ENCODE measurements around the gene FANCB.

Gene FANCB

GRCh38 chrX:14801136-14801535 lies 71.7 kb downstream of the FANCB start:
- no peaks in the 10 kb centered on the region for H3K4me1 ChIP-seq (ENCODE audit: control insufficient read depth, insufficient read depth, low read length)
- DNase-seq (ENCODE audit: low read depth, low spot score), result no peak
- H3K27me3 ChIP-seq (ENCODE audit: control insufficient read depth, insufficient read depth, low read length), result no peaks in the 10 kb centered on the region
- H3K9me3 ChIP-seq (ENCODE audit: control insufficient read depth, insufficient read depth, low read length), result no peaks in the 10 kb centered on the region
- H3K27ac ChIP-seq (ENCODE audit: low read length), result no peak overlapping the region
- no CpG with 5 or more reads among the region's 2 CpGs for WGBS (ENCODE audit: insufficient coverage, insufficient read length)
- no peaks in the 10 kb centered on the region for H3K36me3 ChIP-seq (ENCODE audit: control insufficient read depth, insufficient read depth, low read length)
- H3K4me3 ChIP-seq (ENCODE audit: low read length), result no peak overlapping the region

- H3K4me3 ChIP-seq (ENCODE audit: low read length), result no peak overlapping the region
- no peaks in the 10 kb centered on the region for H3K27me3 ChIP-seq (ENCODE audit: control insufficient read depth, insufficient read depth, low read length)
- no CpG with 5 or more reads among the region's 3 CpGs for WGBS (ENCODE audit: insufficient coverage, insufficient read length)
- H3K9me3 ChIP-seq (ENCODE audit: control insufficient read depth, insufficient read depth, low read length), result no peaks in the 10 kb centered on the region
- no peak overlapping the region for H3K27ac ChIP-seq (ENCODE audit: low read length)
- no peak for DNase-seq (ENCODE audit: low read depth, low spot score)
- H3K4me1 ChIP-seq (ENCODE audit: control insufficient read depth, insufficient read depth, low read length), result no peaks in the 10 kb centered on the region
- H3K36me3 ChIP-seq (ENCODE audit: control insufficient read depth, insufficient read depth, low read length), result no peaks in the 10 kb centered on the region
Observed at GRCh38 chrX:14798805-14799397, 74.0 kb downstream of the FANCB start.

Measured in iPS DF 6.9 (cell line).